ENCODE results near the gene KDM4B. TPM values are rescaled to one million over a fixed set of nuclear protein-coding genes. Genes with fewer than 3 reads are reported as not detected.

Gene KDM4B
- total RNA-seq, 2 donors from 2014 or later: 49.1 to 54.0 TPM

- no peak overlapping the region for H3K27ac ChIP-seq
- H3K36me3 ChIP-seq: no peaks in the 10 kb centered on the region
- H3K27me3 ChIP-seq (replicated peaks; ENCODE audit: insufficient read depth): no peaks in the 10 kb centered on the region
- no peaks in the 10 kb centered on the region for H3K9me3 ChIP-seq
- H3K4me1 ChIP-seq (ENCODE audit: control insufficient read depth in 1 of 2, low read depth in 2 of 2): peaks cover 17 to 22% of the 10 kb centered on the region in 2 donors
- no peak overlapping the region for H3K4me3 ChIP-seq
- no peak for DNase-seq (ENCODE audit: low spot score)
- no peak for TF ChIP-seq CTCF (IDR thresholded peaks at IDR 0.05)
- no peak for ATAC-seq (ENCODE audit: insufficient number of reproducible peaks, low FRiP score, low read depth)
Measured at GRCh38 chr19:4991996-4992698, 23.2 kb downstream of the KDM4B start.

- H3K36me3 ChIP-seq: no peaks in the 10 kb centered on the region
- TF ChIP-seq CTCF (IDR thresholded peaks at IDR 0.05): no peak
- ATAC-seq (ENCODE audit: insufficient number of reproducible peaks, low FRiP score, low read depth): no peak
Measured at GRCh38 chr19:4993683-4994082, 24.8 kb downstream of the KDM4B start.

GRCh38 chr19:4996701-4997100 is 27.8 kb downstream of the KDM4B start:
- Histone ChIP-seq H3K27me3 (replicated peaks; ENCODE audit: insufficient read depth) (no peaks in the 10 kb centered on the region), H3K4me1 (ENCODE audit: control insufficient read depth in 1 of 2, low read depth in 2 of 2) (peaks cover 0 to 4% of the 10 kb centered on the region in 2 donors), H3K4me3 (no peak overlapping the region), H3K9me3 (no peaks in the 10 kb centered on the region), H3K27ac (no peak overlapping the region), H3K36me3 (no peaks in the 10 kb centered on the region)
- no peak for TF ChIP-seq CTCF (IDR thresholded peaks at IDR 0.05)
- ATAC-seq (ENCODE audit: insufficient number of reproducible peaks, low FRiP score, low read depth) (no peak), DNase-seq (ENCODE audit: low spot score) (no peak)

More at GRCh38 chr19:4993683-4994082, 24.8 kb downstream of the KDM4B start:
- Histone ChIP-seq H3K9me3 (no peaks in the 10 kb centered on the region), H3K27ac (no peak overlapping the region), H3K27me3 (replicated peaks; ENCODE audit: insufficient read depth) (no peaks in the 10 kb centered on the region), H3K4me3 (no peak overlapping the region), H3K4me1 (ENCODE audit: control insufficient read depth in 1 of 2, low read depth in 2 of 2) (peaks cover 4 to 7% of the 10 kb centered on the region in 2 donors)
- DNase-seq (ENCODE audit: low spot score): no peak

GRCh38 chr19:4997297-4997696 is 28.4 kb downstream of the KDM4B start:
- DNase-seq (ENCODE audit: low spot score): no peak

More at GRCh38 chr19:4997297-4997696, 28.4 kb downstream of the KDM4B start:
- Histone ChIP-seq H3K4me3 (no peak overlapping the region), H3K27ac (no peak overlapping the region), H3K9me3 (no peaks in the 10 kb centered on the region), H3K27me3 (replicated peaks; ENCODE audit: insufficient read depth) (no peaks in the 10 kb centered on the region), H3K4me1 (ENCODE audit: control insufficient read depth in 1 of 2, low read depth in 2 of 2) (peaks cover 0 to 9% of the 10 kb centered on the region in 2 donors), H3K36me3 (no peaks in the 10 kb centered on the region)
- no peak for ATAC-seq (ENCODE audit: insufficient number of reproducible peaks, low FRiP score, low read depth)
- no peak for TF ChIP-seq CTCF (IDR thresholded peaks at IDR 0.05)

All from thoracic aorta (tissue), 2 donors.